GM18511 (cell line): ENCODE results near the gene SUMO1.

Experiments
- ATAC-seq: cut with Tn5 transposase; IDR thresholded peaks from one replicate; pipeline ENCODE4 v1.9.1; 2021; ENCODE audit warnings: mild to moderate bottlenecking, moderate library complexity; ENCODE audit not compliant: unreplicated experiment

SUMO1 gene

DNA sequence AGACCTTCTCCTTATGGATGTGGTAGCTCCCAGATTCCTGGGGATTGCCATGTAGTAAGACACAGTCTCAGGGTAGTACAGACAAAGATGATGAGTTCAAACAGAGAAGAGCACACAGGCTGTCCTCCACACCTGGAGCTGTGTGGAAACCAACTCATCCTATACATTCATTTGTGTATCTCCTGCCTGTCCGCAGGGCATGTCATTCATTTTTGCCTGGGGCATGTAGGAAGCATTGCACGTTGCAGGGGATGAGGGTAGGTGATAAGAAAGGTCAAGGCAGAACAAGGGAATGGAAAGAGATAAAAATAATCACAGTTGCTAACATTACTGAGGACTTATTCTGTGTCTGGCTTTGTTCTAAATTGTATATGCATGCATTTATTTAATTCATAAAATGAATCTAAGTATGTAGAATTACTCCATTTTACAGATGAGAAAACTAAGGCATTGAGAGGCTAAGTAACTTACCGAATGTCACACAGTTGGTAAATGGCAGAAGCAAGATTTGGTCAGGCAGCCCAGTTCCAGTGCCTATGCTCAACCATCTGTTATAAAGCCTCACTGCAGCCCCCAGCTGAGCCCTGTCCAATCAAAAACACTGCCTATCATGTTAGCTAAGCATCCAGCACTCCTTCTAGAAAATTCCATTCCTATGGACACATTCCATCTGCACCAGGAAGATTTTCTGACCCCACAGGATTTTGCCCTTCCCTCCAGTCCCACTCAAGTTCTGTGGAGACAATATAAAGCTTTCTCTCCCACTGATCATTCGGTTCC is 81.0 kb downstream of the SUMO1 start:
- no peak for ATAC-seq
